GM23338 (cell line): Measurements from ENCODE around the gene GRID1. TPM values are rescaled to one million over a fixed set of nuclear protein-coding genes. Genes with fewer than 3 reads are reported as not detected.

Source experiments
- ATAC-seq: fragments of 200-7000 bp; cut with Tn5 transposase; 3 replicates; pipeline ENCODE4 v1.9.1; 2020
- DNase-seq: peaks from one replicate; pipeline ENCODE4 v3.0.0-alpha.2; 2015; ENCODE audit warnings: low spot score
- H2AFZ ChIP-seq: fragments of 200-600 bp; sonication (generic); 2 replicates; pipeline ENCODE4 v1.8.0; 2016; ENCODE audit warnings: antibody characterized with exemption, mild to moderate bottlenecking, moderate library complexity
- H3F3A ChIP-seq: fragments of 200-600 bp; sonication (generic); replicated peaks from 2 replicates; pipeline ENCODE4 v1.8.0; 2017; ENCODE audit warnings: antibody characterized with exemption, mixed run types, low read depth
- H3K27ac ChIP-seq: fragments of 200-600 bp; sonication (generic); 2 replicates; pipeline ENCODE4 v1.6.1; 2016; ENCODE audit warnings: low read depth
- H3K27me3 ChIP-seq: fragments of 200-600 bp; sonication (generic); 2 replicates; pipeline ENCODE4 v1.8.0; 2016; ENCODE audit warnings: mild to moderate bottlenecking, mixed run types, moderate library complexity; ENCODE audit not compliant: insufficient read depth
- H3K36me3 ChIP-seq: fragments of 200-600 bp; sonication (generic); 2 replicates; pipeline ENCODE4 v1.8.0; 2016; ENCODE audit warnings: mild to moderate bottlenecking; ENCODE audit not compliant: insufficient read depth
- H3K4me1 ChIP-seq: fragments of 200-600 bp; sonication (generic); 2 replicates; pipeline ENCODE4 v1.8.0; 2016; ENCODE audit warnings: mild to moderate bottlenecking, moderate library complexity; ENCODE audit not compliant: insufficient read depth
- H3K4me2 ChIP-seq: fragments of 200-600 bp; sonication (generic); 2 replicates; pipeline ENCODE4 v1.7.1; 2017; ENCODE audit warnings: mixed run types
- H3K4me3 ChIP-seq: fragments of 200-600 bp; sonication (generic); 2 replicates; pipeline ENCODE4 v1.6.1; 2016; ENCODE audit warnings: mixed run types
- H3K79me2 ChIP-seq: fragments of 200-600 bp; sonication (generic); replicated peaks from 2 replicates; pipeline ENCODE4 v1.8.0; 2017; ENCODE audit warnings: mild to moderate bottlenecking; ENCODE audit not compliant: insufficient read depth
- H3K9me2 ChIP-seq: fragments of 200-600 bp; sonication (generic); 2 replicates; pipeline ENCODE4 v1.8.0; 2017; ENCODE audit not compliant: insufficient read depth
- H4K20me1 ChIP-seq: fragments of 200-600 bp; sonication (generic); replicated peaks from 2 replicates; pipeline ENCODE4 v1.8.0; 2017; ENCODE audit warnings: mild to moderate bottlenecking; ENCODE audit not compliant: insufficient read depth
- H3K27ac Mint-ChIP-seq: 2 replicates; pipeline ENCODE4 v1.8.0; 2020; ENCODE audit warnings: inconsistent platforms, mild to moderate bottlenecking, moderate library complexity, mixed read lengths
- H3K27me3 Mint-ChIP-seq: 3 replicates; pipeline ENCODE4 v1.8.0; 2022; ENCODE audit warnings: low read depth, mild to moderate bottlenecking, moderate library complexity, mixed read lengths, inconsistent platforms; ENCODE audit not compliant: insufficient read depth, poor library complexity
- H3K36me3 Mint-ChIP-seq: 3 replicates; pipeline ENCODE4 v1.8.0; 2021; ENCODE audit warnings: low read depth, mild to moderate bottlenecking, inconsistent platforms, moderate library complexity, mixed read lengths
- H3K4me1 Mint-ChIP-seq: 3 replicates; pipeline ENCODE4 v1.8.0; 2020; ENCODE audit warnings: mild to moderate bottlenecking, inconsistent platforms, mixed read lengths
- H3K4me3 Mint-ChIP-seq: 3 replicates; pipeline ENCODE4 v1.8.0; 2021; ENCODE audit warnings: moderate library complexity, mild to moderate bottlenecking, inconsistent platforms, mixed read lengths
- H3K9me3 Mint-ChIP-seq: 3 replicates; pipeline ENCODE4 v1.8.0; 2020; ENCODE audit warnings: moderate library complexity, mild to moderate bottlenecking, inconsistent platforms, mixed read lengths
- CTCF ChIP-seq, 2 experiments: fragments of 200-600 bp in 1 of 2; sonication (generic) in 1 of 2; conservative IDR thresholded peaks; 2 replicates each; pipeline versions ENCODE4 v1.5.1 to v1.6.1; 2016 to 2017; ENCODE audit warnings: antibody characterized with exemption in 2 of 2, low read depth in 2 of 2, mild to moderate bottlenecking in 2 of 2, moderate library complexity in 1 of 2
- ETS1 ChIP-seq: IDR thresholded peaks from 2 replicates; pipeline ENCODE4 v1.6.1; 2016; ENCODE audit warnings: antibody characterized with exemption
- EZH2 ChIP-seq: fragments of 200-600 bp; sonication (generic); IDR thresholded peaks from one replicate; pipeline ENCODE4 v1.8.0; 2017; ENCODE audit warnings: antibody characterized with exemption, mild to moderate bottlenecking, low read depth; ENCODE audit not compliant: unreplicated experiment
- NANOG ChIP-seq: IDR thresholded peaks from 2 replicates; pipeline ENCODE4 v1.6.1; 2016; ENCODE audit warnings: antibody characterized with exemption, borderline replicate concordance
- polyA plus RNA-seq: library from polyadenylated mRNA; unstranded; fragments of >200 nt; fragmentation: Nextera tagmentation; extraction: Ambion mirVana; gene quantifications from 2 replicates; pipeline ENCODE4 v1.2.1, GENCODE V29; 2016
- total RNA-seq: library from RNA; depleted of rRNA; stranded (reverse); fragments of >200 nt; shearing (Covaris generic); gene quantifications from 2 replicates; pipeline ENCODE4 v1.2.3, GENCODE V29; 2014
- TF ChIP-seq, protein P1 (sequence below): IDR thresholded peaks from one replicate; pipeline ENCODE4 v1.6.1; 2018; ENCODE audit warnings: antibody characterized with exemption; ENCODE audit not compliant: unreplicated experiment
- TF ChIP-seq, protein P2 (sequence below): fragments of 250-450 bp; sonication (Bioruptor Pico); IDR thresholded peaks from 2 replicates; pipeline ENCODE4 v1.5.0; 2020; ENCODE audit warnings: mild to moderate bottlenecking, moderate library complexity

Gene GRID1
- total and polyA plus RNA-seq, 2 experiments from 2014 or later = 0.14 to 0.15 TPM

GRCh38 chr10:86227501-86228258 is 138.9 kb downstream of the GRID1 start (continued):
- TF ChIP-seq ETS1 (no peak), EZH2 (no peak), CTCF (conservative IDR thresholded peaks at IDR 0.05; ENCODE audit: low read depth in 2 of 2) (no peak)
- TF ChIP-seq, protein P1, sequence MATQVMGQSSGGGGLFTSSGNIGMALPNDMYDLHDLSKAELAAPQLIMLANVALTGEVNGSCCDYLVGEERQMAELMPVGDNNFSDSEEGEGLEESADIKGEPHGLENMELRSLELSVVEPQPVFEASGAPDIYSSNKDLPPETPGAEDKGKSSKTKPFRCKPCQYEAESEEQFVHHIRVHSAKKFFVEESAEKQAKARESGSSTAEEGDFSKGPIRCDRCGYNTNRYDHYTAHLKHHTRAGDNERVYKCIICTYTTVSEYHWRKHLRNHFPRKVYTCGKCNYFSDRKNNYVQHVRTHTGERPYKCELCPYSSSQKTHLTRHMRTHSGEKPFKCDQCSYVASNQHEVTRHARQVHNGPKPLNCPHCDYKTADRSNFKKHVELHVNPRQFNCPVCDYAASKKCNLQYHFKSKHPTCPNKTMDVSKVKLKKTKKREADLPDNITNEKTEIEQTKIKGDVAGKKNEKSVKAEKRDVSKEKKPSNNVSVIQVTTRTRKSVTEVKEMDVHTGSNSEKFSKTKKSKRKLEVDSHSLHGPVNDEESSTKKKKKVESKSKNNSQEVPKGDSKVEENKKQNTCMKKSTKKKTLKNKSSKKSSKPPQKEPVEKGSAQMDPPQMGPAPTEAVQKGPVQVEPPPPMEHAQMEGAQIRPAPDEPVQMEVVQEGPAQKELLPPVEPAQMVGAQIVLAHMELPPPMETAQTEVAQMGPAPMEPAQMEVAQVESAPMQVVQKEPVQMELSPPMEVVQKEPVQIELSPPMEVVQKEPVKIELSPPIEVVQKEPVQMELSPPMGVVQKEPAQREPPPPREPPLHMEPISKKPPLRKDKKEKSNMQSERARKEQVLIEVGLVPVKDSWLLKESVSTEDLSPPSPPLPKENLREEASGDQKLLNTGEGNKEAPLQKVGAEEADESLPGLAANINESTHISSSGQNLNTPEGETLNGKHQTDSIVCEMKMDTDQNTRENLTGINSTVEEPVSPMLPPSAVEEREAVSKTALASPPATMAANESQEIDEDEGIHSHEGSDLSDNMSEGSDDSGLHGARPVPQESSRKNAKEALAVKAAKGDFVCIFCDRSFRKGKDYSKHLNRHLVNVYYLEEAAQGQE = no peak

GRCh38 chr10:86226781-86227201 is 139.8 kb downstream of the GRID1 start:
- Histone ChIP-seq H4K20me1 (no peaks in the 10 kb centered on the region), H3F3A (no peaks in the 10 kb centered on the region), H3K27ac (no peak overlapping the region), H3K4me2 (no peak overlapping the region), H3K9me2 (no peaks in the 10 kb centered on the region), H3K4me3 (no peak overlapping the region), H3K4me1 (no peaks in the 10 kb centered on the region), H3K79me2 (no peaks in the 10 kb centered on the region), H3K27me3 (no peaks in the 10 kb centered on the region), H3K36me3 (no peaks in the 10 kb centered on the region), H2AFZ (no peak overlapping the region)
- DNase-seq (no peak), ATAC-seq (no peak)
- no peaks in the 10 kb centered on the region; the same call in 2 of the 3 replicates for H3K9me3 Mint-ChIP-seq
- no peak overlapping the region for H3K27ac Mint-ChIP-seq
- peaks cover 8% of the 10 kb centered on the region; the same call in 2 of the 3 replicates for H3K4me1 Mint-ChIP-seq
- peaks cover 8% of the 10 kb centered on the region for H3K27me3 Mint-ChIP-seq
- H3K36me3 Mint-ChIP-seq = no peaks in the 10 kb centered on the region; the same call in 2 of the 3 replicates
- H3K4me3 Mint-ChIP-seq = no peak overlapping the region
- TF ChIP-seq, protein P1 = no peak
- TF ChIP-seq NANOG = no peak
- TF ChIP-seq, protein P2, sequence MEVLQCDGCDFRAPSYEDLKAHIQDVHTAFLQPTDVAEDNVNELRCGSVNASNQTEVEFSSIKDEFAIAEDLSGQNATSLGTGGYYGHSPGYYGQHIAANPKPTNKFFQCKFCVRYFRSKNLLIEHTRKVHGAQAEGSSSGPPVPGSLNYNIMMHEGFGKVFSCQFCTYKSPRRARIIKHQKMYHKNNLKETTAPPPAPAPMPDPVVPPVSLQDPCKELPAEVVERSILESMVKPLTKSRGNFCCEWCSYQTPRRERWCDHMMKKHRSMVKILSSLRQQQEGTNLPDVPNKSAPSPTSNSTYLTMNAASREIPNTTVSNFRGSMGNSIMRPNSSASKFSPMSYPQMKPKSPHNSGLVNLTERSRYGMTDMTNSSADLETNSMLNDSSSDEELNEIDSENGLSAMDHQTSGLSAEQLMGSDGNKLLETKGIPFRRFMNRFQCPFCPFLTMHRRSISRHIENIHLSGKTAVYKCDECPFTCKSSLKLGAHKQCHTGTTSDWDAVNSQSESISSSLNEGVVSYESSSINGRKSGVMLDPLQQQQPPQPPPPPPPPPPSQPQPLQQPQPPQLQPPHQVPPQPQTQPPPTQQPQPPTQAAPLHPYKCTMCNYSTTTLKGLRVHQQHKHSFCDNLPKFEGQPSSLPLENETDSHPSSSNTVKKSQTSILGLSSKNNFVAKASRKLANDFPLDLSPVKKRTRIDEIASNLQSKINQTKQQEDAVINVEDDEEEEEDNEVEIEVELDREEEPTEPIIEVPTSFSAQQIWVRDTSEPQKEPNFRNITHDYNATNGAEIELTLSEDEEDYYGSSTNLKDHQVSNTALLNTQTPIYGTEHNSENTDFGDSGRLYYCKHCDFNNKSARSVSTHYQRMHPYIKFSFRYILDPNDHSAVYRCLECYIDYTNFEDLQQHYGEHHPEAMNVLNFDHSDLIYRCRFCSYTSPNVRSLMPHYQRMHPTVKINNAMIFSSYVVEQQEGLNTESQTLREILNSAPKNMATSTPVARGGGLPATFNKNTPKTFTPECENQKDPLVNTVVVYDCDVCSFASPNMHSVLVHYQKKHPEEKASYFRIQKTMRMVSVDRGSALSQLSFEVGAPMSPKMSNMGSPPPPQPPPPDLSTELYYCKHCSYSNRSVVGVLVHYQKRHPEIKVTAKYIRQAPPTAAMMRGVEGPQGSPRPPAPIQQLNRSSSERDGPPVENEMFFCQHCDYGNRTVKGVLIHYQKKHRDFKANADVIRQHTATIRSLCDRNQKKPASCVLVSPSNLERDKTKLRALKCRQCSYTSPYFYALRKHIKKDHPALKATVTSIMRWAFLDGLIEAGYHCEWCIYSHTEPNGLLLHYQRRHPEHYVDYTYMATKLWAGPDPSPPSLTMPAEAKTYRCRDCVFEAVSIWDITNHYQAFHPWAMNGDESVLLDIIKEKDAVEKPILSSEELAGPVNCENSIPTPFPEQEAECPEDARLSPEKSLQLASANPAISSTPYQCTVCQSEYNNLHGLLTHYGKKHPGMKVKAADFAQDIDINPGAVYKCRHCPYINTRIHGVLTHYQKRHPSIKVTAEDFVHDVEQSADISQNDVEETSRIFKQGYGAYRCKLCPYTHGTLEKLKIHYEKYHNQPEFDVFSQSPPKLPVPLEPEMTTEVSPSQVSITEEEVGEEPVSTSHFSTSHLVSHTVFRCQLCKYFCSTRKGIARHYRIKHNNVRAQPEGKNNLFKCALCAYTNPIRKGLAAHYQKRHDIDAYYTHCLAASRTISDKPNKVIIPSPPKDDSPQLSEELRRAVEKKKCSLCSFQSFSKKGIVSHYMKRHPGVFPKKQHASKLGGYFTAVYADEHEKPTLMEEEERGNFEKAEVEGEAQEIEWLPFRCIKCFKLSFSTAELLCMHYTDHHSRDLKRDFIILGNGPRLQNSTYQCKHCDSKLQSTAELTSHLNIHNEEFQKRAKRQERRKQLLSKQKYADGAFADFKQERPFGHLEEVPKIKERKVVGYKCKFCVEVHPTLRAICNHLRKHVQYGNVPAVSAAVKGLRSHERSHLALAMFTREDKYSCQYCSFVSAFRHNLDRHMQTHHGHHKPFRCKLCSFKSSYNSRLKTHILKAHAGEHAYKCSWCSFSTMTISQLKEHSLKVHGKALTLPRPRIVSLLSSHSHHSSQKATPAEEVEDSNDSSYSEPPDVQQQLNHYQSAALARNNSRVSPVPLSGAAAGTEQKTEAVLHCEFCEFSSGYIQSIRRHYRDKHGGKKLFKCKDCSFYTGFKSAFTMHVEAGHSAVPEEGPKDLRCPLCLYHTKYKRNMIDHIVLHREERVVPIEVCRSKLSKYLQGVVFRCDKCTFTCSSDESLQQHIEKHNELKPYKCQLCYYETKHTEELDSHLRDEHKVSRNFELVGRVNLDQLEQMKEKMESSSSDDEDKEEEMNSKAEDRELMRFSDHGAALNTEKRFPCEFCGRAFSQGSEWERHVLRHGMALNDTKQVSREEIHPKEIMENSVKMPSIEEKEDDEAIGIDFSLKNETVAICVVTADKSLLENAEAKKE = no peak
